MG63 (cell line): Measurements from ENCODE around the gene ARHGAP8. TPM values are rescaled to one million over a fixed set of nuclear protein-coding genes. Genes with fewer than 3 reads are reported as not detected.

ENCODE experiments used
- DNase-seq: peaks from one replicate; pipeline ENCODE4 v3.0.0-alpha.2; 2020
- H3K27me3 ChIP-seq: fragments of 250-450 bp; sonication (Bioruptor Pico); 2 replicates; pipeline ENCODE4 v1.5.1; 2020; ENCODE audit warnings: mild to moderate bottlenecking, moderate library complexity
- H3K36me3 ChIP-seq: fragments of 250-450 bp; sonication (Bioruptor Pico); 2 replicates; pipeline ENCODE4 v1.5.1; 2020; ENCODE audit warnings: mild to moderate bottlenecking, moderate library complexity
- H3K4me3 ChIP-seq: fragments of 250-450 bp; sonication (Bioruptor Pico); 2 replicates; pipeline ENCODE4 v1.5.1; 2020; ENCODE audit warnings: mild to moderate bottlenecking, moderate library complexity
- H3K9me3 ChIP-seq: fragments of 250-450 bp; sonication (Bioruptor Pico); 2 replicates; pipeline ENCODE4 v1.5.1; 2020; ENCODE audit warnings: mild to moderate bottlenecking, moderate library complexity
- total RNA-seq: library from RNA; depleted of rRNA; stranded (reverse); fragments of >200 nt; shearing (Covaris generic); gene quantifications from 2 replicates; pipeline ENCODE4 v1.2.3, GENCODE V29; 2014; ENCODE audit warnings: low replicate concordance

ARHGAP8 gene
- total RNA-seq, 1 experiment from 2014 or later = not detected

GRCh38 chr22:44821741-44822475 lies 69.5 kb downstream of the ARHGAP8 start:
- Histone ChIP-seq H3K4me3 (no peak overlapping the region), H3K9me3 (no peaks in the 10 kb centered on the region), H3K36me3 (no peaks in the 10 kb centered on the region), H3K27me3 (peaks cover 4% of the 10 kb centered on the region; the same call in 1 of the 2 replicates)
- no peak for DNase-seq

GRCh38 chr22:44822534-44822933 lies 70.2 kb downstream of the ARHGAP8 start:
- Histone ChIP-seq H3K9me3 (no peaks in the 10 kb centered on the region), H3K36me3 (no peaks in the 10 kb centered on the region), H3K27me3 (peaks cover 4% of the 10 kb centered on the region; the same call in 1 of the 2 replicates), H3K4me3 (no peak overlapping the region)
- no peak for DNase-seq

- Histone ChIP-seq H3K36me3 (no peaks in the 10 kb centered on the region), H3K27me3 (peaks cover 4% of the 10 kb centered on the region; the same call in 1 of the 2 replicates), H3K9me3 (no peaks in the 10 kb centered on the region), H3K4me3 (no peak overlapping the region)
- DNase-seq = no peak
Measured at GRCh38 chr22:44823396-44823795, 71.0 kb downstream of the ARHGAP8 start.

- Histone ChIP-seq H3K27me3 (peaks cover 4% of the 10 kb centered on the region; the same call in 1 of the 2 replicates), H3K9me3 (no peaks in the 10 kb centered on the region), H3K4me3 (no peak overlapping the region), H3K36me3 (no peaks in the 10 kb centered on the region)
- DNase-seq = no peak
Measured at GRCh38 chr22:44823806-44824205, 71.4 kb downstream of the ARHGAP8 start.

- H3K27me3 ChIP-seq = peaks cover 4% of the 10 kb centered on the region; the same call in 1 of the 2 replicates
Measured at GRCh38 chr22:44824271-44824670, 71.9 kb downstream of the ARHGAP8 start.

GRCh38 chr22:44825310-44826150 lies 73.2 kb downstream of the ARHGAP8 start:
- no peaks in the 10 kb centered on the region for H3K9me3 ChIP-seq
- H3K27me3 ChIP-seq = peaks cover 4% of the 10 kb centered on the region; the same call in 1 of the 2 replicates
- no peak for DNase-seq
- H3K4me3 ChIP-seq = no peak overlapping the region
- H3K36me3 ChIP-seq = no peaks in the 10 kb centered on the region

More at GRCh38 chr22:44824271-44824670, 71.9 kb downstream of the ARHGAP8 start:
- no peak overlapping the region for H3K4me3 ChIP-seq
- no peaks in the 10 kb centered on the region for H3K36me3 ChIP-seq
- no peaks in the 10 kb centered on the region for H3K9me3 ChIP-seq
- no peak for DNase-seq

GRCh38 chr22:44827666-44828190 lies 75.4 kb downstream of the ARHGAP8 start:
- no peaks in the 10 kb centered on the region for H3K27me3 ChIP-seq
- no peaks in the 10 kb centered on the region for H3K9me3 ChIP-seq
- no peak for DNase-seq
- H3K4me3 ChIP-seq = no peak overlapping the region
- H3K36me3 ChIP-seq = no peaks in the 10 kb centered on the region

GRCh38 chr22:44828193-44828592 lies 75.8 kb downstream of the ARHGAP8 start:
- Histone ChIP-seq H3K36me3 (no peaks in the 10 kb centered on the region), H3K4me3 (no peak overlapping the region), H3K9me3 (no peaks in the 10 kb centered on the region), H3K27me3 (no peaks in the 10 kb centered on the region)
- DNase-seq = no peak

- peaks cover 7% of the 10 kb centered on the region for H3K9me3 ChIP-seq
- H3K36me3 ChIP-seq = no peaks in the 10 kb centered on the region
- H3K4me3 ChIP-seq = no peak overlapping the region
- DNase-seq = no peak
- H3K27me3 ChIP-seq = no peaks in the 10 kb centered on the region
Measured at GRCh38 chr22:44831885-44832284, 79.5 kb downstream of the ARHGAP8 start.

- DNase-seq = no peak
- Histone ChIP-seq H3K36me3 (no peaks in the 10 kb centered on the region), H3K27me3 (no peaks in the 10 kb centered on the region), H3K9me3 (peaks cover 7% of the 10 kb centered on the region), H3K4me3 (no peak overlapping the region)
Measured at GRCh38 chr22:44834065-44834464, 81.7 kb downstream of the ARHGAP8 start.

GRCh38 chr22:44837481-44837880 lies 85.1 kb downstream of the ARHGAP8 start:
- no peak for DNase-seq
- Histone ChIP-seq H3K36me3 (no peaks in the 10 kb centered on the region), H3K27me3 (no peaks in the 10 kb centered on the region), H3K9me3 (peaks cover 7% of the 10 kb centered on the region), H3K4me3 (no peak overlapping the region)

GRCh38 chr22:44838316-44839016 lies 86.1 kb downstream of the ARHGAP8 start:
- no peak for DNase-seq
- Histone ChIP-seq H3K4me3 (no peak overlapping the region), H3K36me3 (no peaks in the 10 kb centered on the region), H3K27me3 (no peaks in the 10 kb centered on the region), H3K9me3 (peaks cover 7% of the 10 kb centered on the region)

GRCh38 chr22:44839061-44839460 lies 86.7 kb downstream of the ARHGAP8 start:
- peaks cover 7% of the 10 kb centered on the region for H3K9me3 ChIP-seq
- no peaks in the 10 kb centered on the region for H3K27me3 ChIP-seq
- no peaks in the 10 kb centered on the region for H3K36me3 ChIP-seq
- no peak for DNase-seq
- no peak overlapping the region for H3K4me3 ChIP-seq

GRCh38 chr22:44839721-44840120 lies 87.3 kb downstream of the ARHGAP8 start:
- H3K9me3 ChIP-seq = peaks cover 8% of the 10 kb centered on the region
- no peak for DNase-seq
- no peak overlapping the region for H3K4me3 ChIP-seq
- H3K36me3 ChIP-seq = no peaks in the 10 kb centered on the region
- H3K27me3 ChIP-seq = no peaks in the 10 kb centered on the region

- DNase-seq = no peak
- Histone ChIP-seq H3K9me3 (peaks cover 7% of the 10 kb centered on the region), H3K4me3 (no peak overlapping the region), H3K27me3 (no peaks in the 10 kb centered on the region), H3K36me3 (no peaks in the 10 kb centered on the region)
Measured at GRCh38 chr22:44840611-44841322, 88.4 kb downstream of the ARHGAP8 start.

GRCh38 chr22:44842417-44842816 lies 90.0 kb downstream of the ARHGAP8 start:
- DNase-seq = no peak
- Histone ChIP-seq H3K27me3 (no peaks in the 10 kb centered on the region), H3K4me3 (no peak overlapping the region), H3K9me3 (peaks cover 7% of the 10 kb centered on the region), H3K36me3 (no peaks in the 10 kb centered on the region)
